ENCODE measurements around the gene CPEB1. TPM values are rescaled to one million over a fixed set of nuclear protein-coding genes. Genes with fewer than 3 reads are reported as not detected.

Gene CPEB1
- total RNA-seq, 1 experiment from 2014 or later = 1.0 TPM

GRCh38 chr15:82597815-82598214, 49.3 kb downstream of the CPEB1 start:
- no peak overlapping the region for H3K9ac ChIP-seq (ENCODE audit: extremely low read depth, insufficient read length, low read length)
- H2AK5ac ChIP-seq (ENCODE audit: insufficient read length, low read length) = no peak overlapping the region
- H3K56ac ChIP-seq (ENCODE audit: insufficient read length, low read depth, low read length) = no peak overlapping the region
- no peaks in the 10 kb centered on the region for H3K23me2 ChIP-seq (ENCODE audit: insufficient read length, low read depth, low read length, poor library complexity, severe bottlenecking)
- Mint-ChIP-seq H3K27ac (no peak overlapping the region), H3K4me1 (no peaks in the 10 kb centered on the region; a peak in 1 of 4 replicates), H3K27me3 (ENCODE audit: low read depth) (no peaks in the 10 kb centered on the region; the same call in 1 of the 2 replicates), H3K9me3 (no peaks in the 10 kb centered on the region), H3K4me3 (no peak overlapping the region), H3K36me3 (ENCODE audit: insufficient read depth in 1 of 3, low read depth in 3 of 3) (no peaks in the 10 kb centered on the region)
- H2BK15ac ChIP-seq (ENCODE audit: low read depth, low read length) = no peak overlapping the region
- H2AFZ ChIP-seq (ENCODE audit: low read length) = no peak overlapping the region
- no peak overlapping the region for H3K14ac ChIP-seq (ENCODE audit: insufficient read depth, low read length)
- no peaks in the 10 kb centered on the region for H3K79me2 ChIP-seq (ENCODE audit: insufficient read depth, low read length)
- no peak overlapping the region for H2BK20ac ChIP-seq (ENCODE audit: low read depth, low read length, poor library complexity, severe bottlenecking)
- WGBS (ENCODE audit: extremely low coverage, insufficient read length, low lambda C conversion rate) = no CpG with 5 or more reads among the region's 2 CpGs
- no peak overlapping the region for H4K8ac ChIP-seq (replicated peaks; ENCODE audit: insufficient read length, low read depth, low read length)
- no peak overlapping the region for H2BK5ac ChIP-seq (ENCODE audit: insufficient read length, low read length)
- TF ChIP-seq CTCF (conservative IDR thresholded peaks at IDR 0.05) = no peak
- no peak for DNase-seq
- no peak overlapping the region for H3K23ac ChIP-seq (ENCODE audit: insufficient read length, low read depth, low read length)
- H3K79me1 ChIP-seq (ENCODE audit: insufficient read depth, low read depth, low read length, poor library complexity, severe bottlenecking) = no peaks in the 10 kb centered on the region
- H4K91ac ChIP-seq (ENCODE audit: insufficient read length, low read depth, low read length) = no peak overlapping the region
- H3K4ac ChIP-seq (ENCODE audit: low read depth, low read length) = no peak overlapping the region
- no peaks in the 10 kb centered on the region for H3K27me3 ChIP-seq (ENCODE audit: insufficient read depth, low read length)
- no peak overlapping the region for H2BK120ac ChIP-seq (ENCODE audit: low read depth, low read length, poor library complexity, severe bottlenecking)
- no peak overlapping the region for H3K4me2 ChIP-seq (ENCODE audit: insufficient read depth, insufficient read length, low read length)
- H3K9me3 ChIP-seq (ENCODE audit: control insufficient read depth, low read depth, low read length) = no peaks in the 10 kb centered on the region
- no peaks in the 10 kb centered on the region for H3K4me1 ChIP-seq (ENCODE audit: insufficient read depth, low read length)
- H4K20me1 ChIP-seq (ENCODE audit: control insufficient read depth, insufficient read depth, insufficient read length) = no peaks in the 10 kb centered on the region
- H4K5ac ChIP-seq (ENCODE audit: insufficient read length, low read depth, low read length) = no peak overlapping the region
- H3K27ac ChIP-seq (ENCODE audit: insufficient read length, low read depth, low read length) = no peak overlapping the region
- no peak overlapping the region for H2BK12ac ChIP-seq (ENCODE audit: insufficient read length, low read depth, low read length)
- H3T11ph ChIP-seq (ENCODE audit: low read length) = no peak overlapping the region
- no peak overlapping the region for H3K18ac ChIP-seq (ENCODE audit: insufficient read length, low read depth, low read length)

Measured in H9 (cell line).